CD4-positive, alpha-beta T cell (primary cell): ENCODE results near the gene CAD. TPM values are rescaled to one million over a fixed set of nuclear protein-coding genes. Genes with fewer than 3 reads are reported as not detected.
A peak's percentile ranks its signal among the peaks of the same experiment; 100 is the strongest.

ENCODE experiments used
- ATAC-seq: fragments of 200-7000 bp; cut with Tn5 transposase; one replicate; pipeline ENCODE4 v1.10.0; 2022; ENCODE audit warnings: mild to moderate bottlenecking; ENCODE audit not compliant: poor library complexity
- CTCF ChIA-PET: fragments of 350-600 bp; sonication (Branson Sonifier 250); formaldehyde crosslinking; loops from one replicate; lab custom pipeline; 2021; ENCODE audit warnings: antibody characterized with exemption, inconsistent platforms; lab: Charles Lee
- POLR2A ChIA-PET: fragments of 350-600 bp; sonication (Branson Sonifier 250); formaldehyde crosslinking; loops from one replicate; lab custom pipeline; 2021; ENCODE audit warnings: antibody characterized with exemption, inconsistent platforms; lab: Charles Lee
- DNase-seq, 14 experiments: peaks; one replicate each; pipeline ENCODE4 v3.0.0-alpha.2; 2013 to 2020; ENCODE audit warnings: mixed read lengths in 2 of 14
- H3K27ac ChIP-seq, 2 donors: one replicate each; pipeline versions ENCODE4 v1.5.1 to v1.7.0; 2013; ENCODE audit warnings: low read length in 2 of 2, low read depth in 1 of 2, mild to moderate bottlenecking in 1 of 2
- H3K27me3 ChIP-seq, 2 experiments: 1 replicate in 1 of 2; 2 replicates in 1 of 2; pipeline versions ENCODE4 v1.6.1 to v1.7.0; 2013; ENCODE audit warnings: low read length in 2 of 2, control low read depth in 1 of 2, mild to moderate bottlenecking in 1 of 2, moderate library complexity in 1 of 2; ENCODE audit not compliant: insufficient read depth in 2 of 2, control insufficient read depth in 1 of 2
- H3K36me3 ChIP-seq: one replicate; pipeline ENCODE4 v1.6.1; 2013; ENCODE audit warnings: low read length, control low read depth; ENCODE audit not compliant: insufficient read depth
- H3K4me1 ChIP-seq: one replicate; pipeline ENCODE4 v1.6.1; 2013; ENCODE audit warnings: low read length, control low read depth; ENCODE audit not compliant: insufficient read depth
- H3K4me3 ChIP-seq: one replicate; pipeline ENCODE4 v1.5.1; 2013; ENCODE audit warnings: mild to moderate bottlenecking, low read length, moderate library complexity
- H3K9me3 ChIP-seq, 2 experiments: 1 replicate in 1 of 2; 2 replicates in 1 of 2; pipeline versions ENCODE4 v1.6.1 to v1.7.0; 2013; ENCODE audit warnings: low read length in 2 of 2, mild to moderate bottlenecking in 2 of 2, control low read depth in 1 of 2, moderate library complexity in 1 of 2; ENCODE audit not compliant: control insufficient read depth in 1 of 2, insufficient read depth in 1 of 2
- H3K27ac Mint-ChIP-seq: one replicate; pipeline ENCODE4 v1.8.0; 2020; ENCODE audit warnings: mixed read lengths
- H3K27me3 Mint-ChIP-seq: one replicate; pipeline ENCODE4 v1.8.0; 2021; ENCODE audit warnings: mixed read lengths
- H3K36me3 Mint-ChIP-seq: one replicate; pipeline ENCODE4 v1.8.0; 2021; ENCODE audit warnings: low read depth, mixed read lengths
- H3K4me1 Mint-ChIP-seq: one replicate; pipeline ENCODE4 v1.8.0; 2021; ENCODE audit warnings: low read depth, mixed read lengths
- H3K4me3 Mint-ChIP-seq: one replicate; pipeline ENCODE4 v1.8.0; 2020; ENCODE audit warnings: mild to moderate bottlenecking, mixed read lengths
- H3K9me3 Mint-ChIP-seq: one replicate; pipeline ENCODE4 v1.8.0; 2020; ENCODE audit warnings: mixed read lengths
- intact Hi-C, 2 experiments: fragments of 100-400 bp; cut with DNase I in 1 of 2; cut with micrococcal nuclease in 1 of 2; formaldehyde crosslinking; loops; one replicate each; pipeline versions ENCODE4 v1.15.1 to v1.9.0; 2023 to 2025; cut with DNase I, micrococcal nuclease
- total RNA-seq, 174 experiments: library from RNA in 2 of 174; stranded (reverse) in 2 of 174; gene quantifications; one replicate each; pipeline ENCODE4 v1.2.3 and lab custom pipeline; 2021 to 2026
- TF ChIP-seq, protein P1 (sequence below): fragments of 200-600 bp; IDR thresholded peaks from one replicate; pipeline ENCODE4 v1.8.0; 2022; ENCODE audit warnings: antibody characterized with exemption, mild to moderate bottlenecking

The CAD gene
- total RNA-seq, 2 experiments from 2014 or later: 20.0 to 20.3 TPM

GRCh38 chr2:27218614-27219013 is 1.4 kb downstream of the CAD start:
- Histone ChIP-seq H3K27ac (no peak overlapping the region), H3K9me3 (no peaks in the 10 kb centered on the region), H3K4me3 (no peak overlapping the region), H3K27me3 (no peaks in the 10 kb centered on the region), H3K36me3 (peaks cover 26% of the 10 kb centered on the region), H3K4me1 (peaks cover 23% of the 10 kb centered on the region)
- ATAC-seq: no peak
- Mint-ChIP-seq H3K27ac (peak overlapping the region; percentile 93), H3K9me3 (no peaks in the 10 kb centered on the region), H3K36me3 (peaks cover 66% of the 10 kb centered on the region), H3K4me3 (peak overlapping the region; percentile 68), H3K27me3 (no peaks in the 10 kb centered on the region), H3K4me1 (peaks cover 34% of the 10 kb centered on the region)
- no peak for DNase-seq
- ChIA-PET POLR2A (no interaction called here), CTCF (interaction anchor here (1.6 kb wide), 1 partner anchor 27 kb away, joined by 3 read pairs; no protein-coding TSS in a partner anchor)
- TF ChIP-seq, protein P1, sequence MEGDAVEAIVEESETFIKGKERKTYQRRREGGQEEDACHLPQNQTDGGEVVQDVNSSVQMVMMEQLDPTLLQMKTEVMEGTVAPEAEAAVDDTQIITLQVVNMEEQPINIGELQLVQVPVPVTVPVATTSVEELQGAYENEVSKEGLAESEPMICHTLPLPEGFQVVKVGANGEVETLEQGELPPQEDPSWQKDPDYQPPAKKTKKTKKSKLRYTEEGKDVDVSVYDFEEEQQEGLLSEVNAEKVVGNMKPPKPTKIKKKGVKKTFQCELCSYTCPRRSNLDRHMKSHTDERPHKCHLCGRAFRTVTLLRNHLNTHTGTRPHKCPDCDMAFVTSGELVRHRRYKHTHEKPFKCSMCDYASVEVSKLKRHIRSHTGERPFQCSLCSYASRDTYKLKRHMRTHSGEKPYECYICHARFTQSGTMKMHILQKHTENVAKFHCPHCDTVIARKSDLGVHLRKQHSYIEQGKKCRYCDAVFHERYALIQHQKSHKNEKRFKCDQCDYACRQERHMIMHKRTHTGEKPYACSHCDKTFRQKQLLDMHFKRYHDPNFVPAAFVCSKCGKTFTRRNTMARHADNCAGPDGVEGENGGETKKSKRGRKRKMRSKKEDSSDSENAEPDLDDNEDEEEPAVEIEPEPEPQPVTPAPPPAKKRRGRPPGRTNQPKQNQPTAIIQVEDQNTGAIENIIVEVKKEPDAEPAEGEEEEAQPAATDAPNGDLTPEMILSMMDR: no peak
- intact Hi-C loops: loop anchor here (2.0 to 10.0 kb wide), 10 partner anchors 46 to 1344 kb away; partner anchors contain the start of genes ASXL2 (in 1 of the 2), CENPA (in 1 of the 2), FOSL2 (in 1 of the 2) and MAPRE3 (in 1 of the 2)

DNA sequence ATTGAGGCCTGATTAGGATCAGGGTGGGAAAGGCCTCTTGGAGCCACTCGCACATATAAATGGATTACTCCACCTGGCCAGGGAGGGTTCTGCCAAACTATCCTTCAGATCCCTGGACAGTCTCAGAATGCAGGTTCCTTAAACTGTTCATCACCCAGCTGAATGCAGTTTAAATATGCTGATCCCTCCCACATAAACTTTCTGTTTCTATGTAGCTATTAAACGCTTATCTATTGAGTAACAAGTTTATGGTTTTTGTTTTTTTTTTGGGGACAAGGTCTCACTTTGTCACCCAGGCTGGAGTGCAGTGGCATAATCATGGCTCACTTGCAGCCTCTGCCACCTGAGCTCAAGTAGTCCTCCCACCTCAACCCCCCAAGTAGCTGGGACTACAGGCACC is 1.9 kb downstream of the CAD start:
- no peaks in the 10 kb centered on the region for H3K9me3 Mint-ChIP-seq
- no peak for ATAC-seq

GRCh38 chr2:27220091-27220490 is 2.9 kb downstream of the CAD start:
- H3K27me3 Mint-ChIP-seq: no peaks in the 10 kb centered on the region
- TF ChIP-seq, protein P1: no peak
- no peak overlapping the region for H3K4me3 Mint-ChIP-seq
- Histone ChIP-seq H3K4me3 (no peak overlapping the region), H3K4me1 (peaks cover 22% of the 10 kb centered on the region), H3K27ac (no peak overlapping the region), H3K36me3 (peaks cover 40% of the 10 kb centered on the region), H3K9me3 (no peaks in the 10 kb centered on the region), H3K27me3 (no peaks in the 10 kb centered on the region)
- H3K27ac Mint-ChIP-seq: no peak overlapping the region
- intact Hi-C loops: no loop called here
- DNase-seq (no peak), ATAC-seq (no peak)
- ChIA-PET CTCF (no interaction called here), POLR2A (no interaction called here)
- peaks cover 78% of the 10 kb centered on the region for H3K36me3 Mint-ChIP-seq
- H3K4me1 Mint-ChIP-seq: peaks cover 32% of the 10 kb centered on the region
- H3K9me3 Mint-ChIP-seq: no peaks in the 10 kb centered on the region

More for the DNA sequence above, 1.9 kb downstream of the CAD start:
- Histone ChIP-seq H3K4me1 (peaks cover 22% of the 10 kb centered on the region), H3K36me3 (peaks cover 31% of the 10 kb centered on the region), H3K4me3 (no peak overlapping the region), H3K27ac (no peak overlapping the region), H3K27me3 (no peaks in the 10 kb centered on the region), H3K9me3 (no peaks in the 10 kb centered on the region)
- Mint-ChIP-seq H3K36me3 (peaks cover 71% of the 10 kb centered on the region), H3K27me3 (no peaks in the 10 kb centered on the region), H3K4me3 (peak overlapping the region; percentile 68), H3K27ac (peak overlapping the region; percentile 93), H3K4me1 (peaks cover 32% of the 10 kb centered on the region)
- CTCF ChIA-PET: no interaction called here
- TF ChIP-seq, protein P1: no peak
- POLR2A ChIA-PET: no interaction called here
- no peak for DNase-seq
- intact Hi-C loops: loop anchor here (2.0 to 10.0 kb wide), 10 partner anchors 46 to 1344 kb away; partner anchors contain the start of genes ASXL2 (in 1 of the 2), CENPA (in 1 of the 2), FOSL2 (in 1 of the 2) and MAPRE3 (in 1 of the 2)
